Measurements from ENCODE around the gene RBM39. TPM values are rescaled to one million over a fixed set of nuclear protein-coding genes. Genes with fewer than 3 reads are reported as not detected.

The RBM39 gene
- total and polyA plus RNA-seq, 12 donors: 98.8 to 412 (median 124) TPM

GRCh38 chr20:35731469-35731788 lies 10.6 kb downstream of the RBM39 start:
- ATAC-seq: no peak
- Histone ChIP-seq H3K27ac (no peak overlapping the region), H3K4me1 (peaks cover 3 to 86% (median 72%) of the 10 kb centered on the region in 9 donors), H3K27me3 (no peaks in the 10 kb centered on the region), H3K9me3 (no peaks in the 10 kb centered on the region), H3K36me3 (peaks cover 0 to 100% (median 85%) of the 10 kb centered on the region in 9 donors), H3K4me3 (no peak overlapping the region)
- WGBS, 2 donors: 53 to 54% methylated on average over 2 of the region's 2 CpGs
- no peak for DNase-seq
- intact Hi-C loops (cut with DNase I): loop anchor here in 6 of 10 donors (5.0 to 10.0 kb wide), 3 partner anchors 34 to 153 kb away; partner anchors contain the start of genes NFS1 (in 1 of the 6) and ROMO1 (in 1 of the 6)
- no peak for TF ChIP-seq CTCF (IDR thresholded peaks at IDR 0.05)

- Histone ChIP-seq H3K4me3 (no peak overlapping the region), H3K36me3 (peaks cover 0 to 100% (median 86%) of the 10 kb centered on the region in 9 donors), H3K4me1 (peaks cover under 1 to 80% (median 66%) of the 10 kb centered on the region in 9 donors), H3K27me3 (no peaks in the 10 kb centered on the region), H3K9me3 (no peaks in the 10 kb centered on the region), H3K27ac (no peak overlapping the region)
- ATAC-seq (no peak), DNase-seq (no peak)
- no peak for TF ChIP-seq CTCF (IDR thresholded peaks at IDR 0.05)
- 34 to 36% methylated on average over 4 of the region's 4 CpGs for WGBS, 2 donors
- intact Hi-C loops (cut with DNase I): loop anchor here in 6 of 10 donors (5.0 to 10.0 kb wide), 3 partner anchors 34 to 154 kb away; partner anchors contain the start of genes NFS1 (in 1 of the 6) and ROMO1 (in 1 of the 6)
Measured at GRCh38 chr20:35730583-35731468, 11.2 kb downstream of the RBM39 start.

- no peak for TF ChIP-seq CTCF (IDR thresholded peaks at IDR 0.05)
- no peak overlapping the region for H3K4me3 ChIP-seq
- DNase-seq: no peak
- H3K9me3 ChIP-seq: no peaks in the 10 kb centered on the region
- H3K27me3 ChIP-seq: no peaks in the 10 kb centered on the region
- ATAC-seq: no peak
- H3K4me1 ChIP-seq: peaks cover 0 to 72% (median 58%) of the 10 kb centered on the region in 9 donors
- intact Hi-C loops (cut with DNase I): loop anchor here in 6 of 10 donors (5.0 to 10.0 kb wide), 4 partner anchors 33 to 225 kb away; partner anchors contain the start of genes NFS1 (in 1 of the 6), ROMO1 (in 1 of the 6) and SCAND1 (in 1 of the 6)
- 62 to 68% methylated on average over 2 of the region's 2 CpGs for WGBS, 2 donors
- no peak overlapping the region for H3K27ac ChIP-seq
- peaks cover 0 to 100% (median 87%) of the 10 kb centered on the region in 9 donors for H3K36me3 ChIP-seq
Measured at GRCh38 chr20:35729836-35730582, 12.1 kb downstream of the RBM39 start.

GRCh38 chr20:35729283-35729807 lies 12.7 kb downstream of the RBM39 start:
- peaks cover 0 to 66% (median 52%) of the 10 kb centered on the region in 9 donors for H3K4me1 ChIP-seq
- no peak for TF ChIP-seq CTCF (IDR thresholded peaks at IDR 0.05)
- peaks cover 0 to 100% (median 86%) of the 10 kb centered on the region in 9 donors for H3K36me3 ChIP-seq
- no peak for ATAC-seq
- H3K27me3 ChIP-seq: no peaks in the 10 kb centered on the region
- DNase-seq: no peak
- H3K4me3 ChIP-seq: no peak overlapping the region
- 72 to 75% methylated on average over 7 of the region's 7 CpGs for WGBS, 2 donors
- H3K9me3 ChIP-seq: no peaks in the 10 kb centered on the region
- intact Hi-C loops (cut with DNase I): loop anchor here in 1 of 10 donors (10.0 kb wide), 1 partner anchor 225 kb away; the partner anchor contains the start of gene SCAND1
- H3K27ac ChIP-seq: no peak overlapping the region
